Measurements from ENCODE around the gene PUM2.

PUM2 gene

GRCh38 chr2:20198796-20199632 is 151.6 kb downstream of the PUM2 start:
- no peak for DNase-seq

Data from midbrain (tissue), 1 donor.